Activated B cell treated with CpG ODN at 0.5 μM for 24 hours (primary cell): ENCODE results near the gene GPR148. TPM values are rescaled to one million over a fixed set of nuclear protein-coding genes. Genes with fewer than 3 reads are reported as not detected.
"Not testable (repeated sequence)": the region's sequence is repeated elsewhere in the genome, so short reads cannot be mapped to it uniquely, and the experiment has no call there.

Experiments
- ATAC-seq: fragments of 200-7000 bp; cut with Tn5 transposase; one replicate; pipeline ENCODE4 v1.10.0; 2021; ENCODE audit warnings: low read depth, mild to moderate bottlenecking, moderate library complexity
- CTCF ChIA-PET: fragments of 350-600 bp; sonication (Branson Sonifier 250); formaldehyde crosslinking; loops from one replicate; lab custom pipeline; 2021; ENCODE audit warnings: antibody characterized with exemption; lab: Charles Lee
- POLR2A ChIA-PET: fragments of 350-600 bp; sonication (Branson Sonifier 250); formaldehyde crosslinking; loops from one replicate; lab custom pipeline; 2021; ENCODE audit warnings: antibody characterized with exemption; lab: Charles Lee
- DNase-seq: peaks from one replicate; pipeline ENCODE4 v3.0.0; 2022
- H3K27ac Mint-ChIP-seq: one replicate; pipeline ENCODE4 v1.8.0; 2020; ENCODE audit warnings: mixed read lengths
- H3K27me3 Mint-ChIP-seq: one replicate; pipeline ENCODE4 v1.8.0; 2021; ENCODE audit warnings: mixed read lengths
- H3K36me3 Mint-ChIP-seq: one replicate; pipeline ENCODE4 v1.8.0; 2021; ENCODE audit warnings: low read depth, mixed read lengths
- H3K4me1 Mint-ChIP-seq: one replicate; pipeline ENCODE4 v1.8.0; 2021; ENCODE audit warnings: mixed read lengths
- H3K4me3 Mint-ChIP-seq: one replicate; pipeline ENCODE4 v1.8.0; 2020; ENCODE audit warnings: mild to moderate bottlenecking, mixed read lengths
- H3K9me3 Mint-ChIP-seq: one replicate; pipeline ENCODE4 v1.8.0; 2020; ENCODE audit warnings: mixed read lengths
- CTCF ChIP-seq: fragments of 200-600 bp; IDR thresholded peaks from one replicate; pipeline ENCODE4 v1.8.0; 2022; ENCODE audit warnings: antibody characterized with exemption, mild to moderate bottlenecking
- intact Hi-C: fragments of 100-400 bp; cut with micrococcal nuclease; formaldehyde crosslinking; loops from one replicate; pipeline ENCODE4 v1.15.1; 2024
- total RNA-seq: library from RNA; stranded (reverse); gene quantifications from 2 replicates; pipeline ENCODE4 v1.2.3, GENCODE V29; 2022

The GPR148 gene, protein sequence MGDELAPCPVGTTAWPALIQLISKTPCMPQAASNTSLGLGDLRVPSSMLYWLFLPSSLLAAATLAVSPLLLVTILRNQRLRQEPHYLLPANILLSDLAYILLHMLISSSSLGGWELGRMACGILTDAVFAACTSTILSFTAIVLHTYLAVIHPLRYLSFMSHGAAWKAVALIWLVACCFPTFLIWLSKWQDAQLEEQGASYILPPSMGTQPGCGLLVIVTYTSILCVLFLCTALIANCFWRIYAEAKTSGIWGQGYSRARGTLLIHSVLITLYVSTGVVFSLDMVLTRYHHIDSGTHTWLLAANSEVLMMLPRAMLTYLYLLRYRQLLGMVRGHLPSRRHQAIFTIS
- not detected in 2 replicates for total RNA-seq

DNA sequence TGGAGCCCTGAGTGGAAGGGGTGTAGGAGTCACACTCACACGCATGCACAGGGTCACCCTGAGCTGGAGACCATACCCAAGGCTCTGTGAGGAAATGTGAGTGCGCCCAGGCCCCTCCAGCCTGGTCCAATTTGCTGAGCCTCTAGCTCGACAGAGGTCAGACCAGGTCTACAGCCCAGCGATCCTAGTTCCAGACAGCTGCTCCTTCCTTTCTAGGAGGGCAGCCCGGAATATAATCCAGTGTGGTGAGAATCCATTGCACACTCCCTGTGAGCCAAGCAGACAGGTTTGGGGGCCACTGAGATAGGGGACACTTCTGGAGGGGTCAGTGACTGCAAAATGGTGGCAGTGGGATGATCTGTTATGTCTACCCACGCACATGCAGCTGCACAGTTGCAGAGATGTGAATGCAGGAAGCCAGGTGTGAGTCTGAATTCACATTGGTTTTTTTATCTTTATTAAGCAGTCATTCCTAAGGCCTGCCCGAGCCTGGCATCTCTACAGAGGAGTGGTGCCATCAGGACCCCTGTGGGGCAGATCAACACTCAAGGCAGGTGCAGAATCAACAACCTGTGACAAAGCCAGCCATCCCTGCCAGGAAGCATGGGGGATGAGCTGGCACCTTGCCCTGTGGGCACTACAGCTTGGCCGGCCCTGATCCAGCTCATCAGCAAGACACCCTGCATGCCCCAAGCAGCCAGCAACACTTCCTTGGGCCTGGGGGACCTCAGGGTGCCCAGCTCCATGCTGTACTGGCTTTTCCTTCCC is at the start of gene GPR148:
GPR148 (plus strand) TSS at position 522 of the 768 bp plus-strand sequence; CDS start at position 604, 82 bp downstream.
- intact Hi-C loops, result loop anchor here (1.0 to 10.0 kb wide), 2 partner anchors 70 to 384 kb away; partner anchors contain the start of gene IMP4
- H3K4me1 Mint-ChIP-seq, result peaks cover 15% of the 10 kb centered on the region
- ATAC-seq (no peak), DNase-seq (no peak)
- POLR2A ChIA-PET, result no interaction called here
- H3K9me3 Mint-ChIP-seq, result no peaks in the 10 kb centered on the region
- no peaks in the 10 kb centered on the region for H3K27me3 Mint-ChIP-seq
- no peaks in the 10 kb centered on the region for H3K36me3 Mint-ChIP-seq
- CTCF ChIA-PET, result no interaction called here
- H3K4me3 Mint-ChIP-seq, result peak within 1 kb of the TSS; percentile 79
- TF ChIP-seq CTCF, result no peak
- H3K27ac Mint-ChIP-seq, result no peak within 1 kb of the TSS

DNA sequence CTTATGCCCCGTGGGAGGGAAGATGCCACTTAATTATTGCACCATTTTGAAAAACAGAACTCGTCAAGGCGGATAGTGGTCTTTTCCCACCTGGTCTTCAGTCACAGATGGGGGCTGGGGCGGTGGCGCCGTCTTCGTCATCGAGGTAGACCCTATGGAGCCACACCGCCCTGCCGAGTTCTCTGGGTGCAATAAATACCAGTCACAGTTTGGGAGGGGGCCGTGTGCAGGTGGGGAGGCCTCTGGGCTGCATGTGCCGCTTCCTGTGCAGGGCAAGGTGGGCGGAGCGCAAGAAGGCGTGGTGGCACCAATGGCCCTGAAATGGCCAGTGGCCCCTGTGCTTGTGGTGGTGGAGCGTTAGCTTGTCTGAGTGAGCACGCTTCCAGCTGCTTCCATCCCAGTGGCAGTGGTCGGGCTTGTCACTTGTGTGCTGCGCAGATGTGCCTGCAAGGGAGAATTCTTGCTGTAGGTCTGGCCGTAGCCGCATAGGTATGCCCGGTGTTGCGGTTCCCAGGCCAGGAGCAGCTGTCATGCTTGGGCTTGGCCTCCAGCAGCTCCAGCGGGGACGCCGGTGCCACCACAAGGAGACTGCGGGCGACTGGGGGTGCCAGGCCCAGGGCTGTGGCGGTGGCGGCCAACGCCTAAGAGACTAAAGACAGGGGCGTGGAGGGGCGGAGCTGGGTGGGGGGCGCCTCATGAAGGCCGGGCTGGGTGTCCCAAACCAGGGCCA is 36.7 kb upstream of the GPR148 start:
- H3K27me3 Mint-ChIP-seq, H3K9me3 Mint-ChIP-seq, POLR2A ChIA-PET, H3K4me3 Mint-ChIP-seq, ATAC-seq, DNase-seq, H3K4me1 Mint-ChIP-seq, H3K27ac Mint-ChIP-seq, intact Hi-C loops, CTCF ChIA-PET, H3K36me3 Mint-ChIP-seq: not testable (repeated sequence)

DNA sequence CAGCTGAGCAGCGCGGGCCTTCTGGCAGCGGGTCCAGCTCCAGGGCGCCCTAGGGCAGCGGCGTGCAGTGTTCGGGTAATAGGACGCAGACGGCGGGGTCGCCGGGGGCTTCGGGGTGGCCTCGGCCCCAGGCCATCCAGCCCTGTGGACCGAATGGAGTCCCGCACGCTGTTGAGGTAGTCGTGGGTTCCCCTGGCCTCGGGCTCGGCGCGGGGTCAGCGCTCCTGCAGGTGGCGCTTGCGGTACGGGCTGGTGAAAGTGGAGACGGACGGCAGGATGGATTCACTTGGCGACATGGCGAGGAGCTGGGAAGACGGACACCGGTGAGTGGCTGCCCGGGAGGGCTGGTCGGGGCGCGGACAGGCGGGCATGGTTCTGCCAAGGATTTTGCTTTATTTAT is 35.4 kb upstream of the GPR148 start:
- H3K36me3 Mint-ChIP-seq, intact Hi-C loops, H3K27ac Mint-ChIP-seq, H3K27me3 Mint-ChIP-seq, ATAC-seq, H3K4me3 Mint-ChIP-seq, DNase-seq, CTCF ChIA-PET, POLR2A ChIA-PET, H3K9me3 Mint-ChIP-seq, H3K4me1 Mint-ChIP-seq: not testable (repeated sequence)

- H3K4me3 Mint-ChIP-seq, H3K27ac Mint-ChIP-seq, CTCF ChIA-PET, H3K9me3 Mint-ChIP-seq, H3K27me3 Mint-ChIP-seq, intact Hi-C loops, H3K36me3 Mint-ChIP-seq, ATAC-seq, H3K4me1 Mint-ChIP-seq, POLR2A ChIA-PET, DNase-seq: not testable (repeated sequence)
Measured at GRCh38 chr2:130703250-130703649, 25.6 kb upstream of the GPR148 start.

DNA sequence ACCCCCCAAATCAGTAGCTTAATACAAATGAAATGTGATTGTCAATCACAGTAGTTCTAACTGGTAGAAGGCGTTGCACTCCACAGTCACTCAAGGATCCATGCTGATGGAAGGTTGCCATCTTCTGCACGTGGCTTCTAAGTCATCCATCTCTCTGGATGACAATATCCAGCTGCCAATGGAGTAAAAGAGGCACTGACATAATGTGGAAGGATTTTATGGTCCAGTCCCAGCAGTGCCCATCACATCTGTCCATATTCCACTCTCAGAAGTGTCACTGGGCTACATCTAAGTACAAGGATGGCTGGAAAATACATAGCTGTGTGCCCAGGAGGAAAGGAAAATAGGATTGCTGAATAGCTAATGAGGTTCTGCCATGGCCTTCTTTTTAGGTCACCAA is 14.1 kb upstream of the GPR148 start:
- H3K4me3 Mint-ChIP-seq, intact Hi-C loops, H3K9me3 Mint-ChIP-seq, ATAC-seq, H3K27me3 Mint-ChIP-seq, DNase-seq, POLR2A ChIA-PET, H3K36me3 Mint-ChIP-seq, CTCF ChIA-PET, H3K27ac Mint-ChIP-seq, H3K4me1 Mint-ChIP-seq: not testable (repeated sequence)

DNA sequence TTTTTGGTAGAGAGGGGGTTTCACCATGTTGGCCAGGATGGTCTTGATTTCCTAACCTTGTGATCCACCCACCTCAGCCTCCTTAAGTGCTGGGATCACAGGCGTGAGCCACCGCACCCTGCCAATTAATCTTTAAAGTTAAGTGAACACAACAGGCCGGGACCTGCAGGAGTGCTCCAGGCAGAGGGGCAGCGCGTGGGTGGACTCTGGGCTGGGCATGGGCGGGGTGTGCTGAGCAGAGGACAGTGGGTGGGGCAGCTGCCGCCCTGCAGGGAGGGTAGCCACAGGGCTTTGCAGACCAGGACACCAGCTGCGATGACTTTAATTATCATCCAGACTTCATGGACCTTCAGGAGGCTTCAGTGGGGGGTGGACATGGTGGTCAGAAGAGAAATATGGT is 8.8 kb upstream of the GPR148 start:
- Mint-ChIP-seq H3K27ac (no peak overlapping the region), H3K36me3 (no peaks in the 10 kb centered on the region), H3K4me3 (no peak overlapping the region), H3K4me1 (no peaks in the 10 kb centered on the region), H3K27me3 (peaks cover 8% of the 10 kb centered on the region), H3K9me3 (peaks cover 5% of the 10 kb centered on the region)
- no peak for DNase-seq
- CTCF ChIA-PET, result no interaction called here
- intact Hi-C loops, result loop anchor here (10.0 kb wide), 1 partner anchor 375 kb away; the partner anchor contains the start of gene IMP4
- TF ChIP-seq CTCF, result no peak
- ATAC-seq, result no peak
- POLR2A ChIA-PET, result no interaction called here
